NCI-H2081 treated with DMSO at 0.1 percent for 48 hours (cell line): ENCODE data around the gene SERPINB1.
"Not testable (repeated sequence)": the region's sequence is repeated elsewhere in the genome, so short reads cannot be mapped to it uniquely, and the experiment has no call there.

Experiments
- DNase-seq: peaks from one replicate; lab custom pipeline; 2025; lab: John Stamatoyannopoulos, UW

SERPINB1 gene

GRCh38 chr6:2812695-2813094, 29.0 kb downstream of the SERPINB1 start:
- no peak for DNase-seq

GRCh38 chr6:2810092-2810671, 31.5 kb downstream of the SERPINB1 start:
- DNase-seq, result no peak

GRCh38 chr6:2809015-2809414, 32.6 kb downstream of the SERPINB1 start:
- DNase-seq, result no peak

- no peak for DNase-seq
These were observed 34.1 kb downstream of the SERPINB1 start for GRCh38 chr6:2807342-2808090.

GRCh38 chr6:2806644-2807043, 35.0 kb downstream of the SERPINB1 start:
- no peak for DNase-seq

- no peak for DNase-seq
These were observed 36.6 kb downstream of the SERPINB1 start for GRCh38 chr6:2805031-2805430.

- DNase-seq, result no peak
These were observed 37.1 kb downstream of the SERPINB1 start for GRCh38 chr6:2804516-2804915.

- DNase-seq, result no peak
These were observed 37.8 kb downstream of the SERPINB1 start for GRCh38 chr6:2803731-2804429.

- DNase-seq, result no peak
These were observed 39.1 kb downstream of the SERPINB1 start for GRCh38 chr6:2802521-2803060.

GRCh38 chr6:2801687-2802086, 40.0 kb downstream of the SERPINB1 start:
- DNase-seq, result not testable (repeated sequence)

- no peak for DNase-seq
These were observed 40.9 kb downstream of the SERPINB1 start for GRCh38 chr6:2800552-2801316.

- no peak for DNase-seq
These were observed 41.6 kb downstream of the SERPINB1 start for GRCh38 chr6:2799936-2800527.

- DNase-seq, result no peak
These were observed 43.0 kb downstream of the SERPINB1 start for GRCh38 chr6:2798586-2799134.

GRCh38 chr6:2797564-2798031, 44.1 kb downstream of the SERPINB1 start:
- no peak for DNase-seq

GRCh38 chr6:2796861-2797260, 44.8 kb downstream of the SERPINB1 start:
- no peak for DNase-seq

GRCh38 chr6:2795956-2796355, 45.7 kb downstream of the SERPINB1 start:
- DNase-seq, result no peak

- DNase-seq, result no peak
These were observed 46.5 kb downstream of the SERPINB1 start for GRCh38 chr6:2795162-2795561.

- DNase-seq, result no peak
These were observed 47.4 kb downstream of the SERPINB1 start for GRCh38 chr6:2794171-2794730.

- no peak for DNase-seq
These were observed 48.0 kb downstream of the SERPINB1 start for GRCh38 chr6:2793534-2794151.

GRCh38 chr6:2792330-2793110, 49.1 kb downstream of the SERPINB1 start:
- DNase-seq, result no peak
